Measurements from ENCODE around the gene JAG2. TPM values are rescaled to one million over a fixed set of nuclear protein-coding genes. Genes with fewer than 3 reads are reported as not detected.

The JAG2 gene
- polyA plus RNA-seq, 1 donor: 40.4 TPM

- DNase-seq (ENCODE audit: low read depth): no peak
Observed at GRCh38 chr14:105151084-105151837, 17.3 kb downstream of the JAG2 start.

- no peak for DNase-seq (ENCODE audit: low read depth)
Observed at GRCh38 chr14:105150368-105151083, 18.1 kb downstream of the JAG2 start.

- DNase-seq (ENCODE audit: low read depth): no peak
Observed at GRCh38 chr14:105150026-105150367, 18.6 kb downstream of the JAG2 start.

GRCh38 chr14:105149146-105149781, 19.3 kb downstream of the JAG2 start:
- no peak for DNase-seq (ENCODE audit: low read depth)

- no peak for DNase-seq (ENCODE audit: low read depth)
Observed at GRCh38 chr14:105148604-105149145, 19.9 kb downstream of the JAG2 start.

GRCh38 chr14:105147671-105148603, 20.6 kb downstream of the JAG2 start:
- no peak for DNase-seq (ENCODE audit: low read depth)

- DNase-seq (ENCODE audit: low read depth): no peak
Observed at GRCh38 chr14:105146976-105147635, 21.5 kb downstream of the JAG2 start.

GRCh38 chr14:105146181-105146975, 22.2 kb downstream of the JAG2 start:
- no peak for DNase-seq (ENCODE audit: low read depth)

- DNase-seq (ENCODE audit: low read depth): no peak
Observed at GRCh38 chr14:105145381-105146180, 23.0 kb downstream of the JAG2 start.

- DNase-seq (ENCODE audit: low read depth): no peak
Observed at GRCh38 chr14:105144666-105145380, 23.8 kb downstream of the JAG2 start.

GRCh38 chr14:105144026-105144665, 24.4 kb downstream of the JAG2 start:
- DNase-seq (ENCODE audit: low read depth): no peak

GRCh38 chr14:105143451-105144025, 25.0 kb downstream of the JAG2 start:
- no peak for DNase-seq (ENCODE audit: low read depth)

- no peak for DNase-seq (ENCODE audit: low read depth)
Observed at GRCh38 chr14:105142651-105143450, 25.7 kb downstream of the JAG2 start.

GRCh38 chr14:105141486-105142281, 26.9 kb downstream of the JAG2 start:
- no peak for DNase-seq (ENCODE audit: low read depth)

- DNase-seq (ENCODE audit: low read depth): no peak
Observed at GRCh38 chr14:105141026-105141425, 27.6 kb downstream of the JAG2 start.

GRCh38 chr14:105140581-105140980, 28.0 kb downstream of the JAG2 start:
- DNase-seq (ENCODE audit: low read depth): no peak
